ENCODE data around the gene SLC15A5. TPM values are rescaled to one million over a fixed set of nuclear protein-coding genes. Genes with fewer than 3 reads are reported as not detected.

Gene SLC15A5
- total RNA-seq, 1 donor from 2014 or later: not detected

GRCh38 chr12:16163146-16163545 is 114.3 kb downstream of the SLC15A5 start:
- no peak for TF ChIP-seq CTCF (conservative IDR thresholded peaks at IDR 0.05)
- Mint-ChIP-seq H3K4me1 (no peaks in the 10 kb centered on the region), H3K27me3 (ENCODE audit: low read depth) (no peaks in the 10 kb centered on the region), H3K9me3 (no peaks in the 10 kb centered on the region), H3K36me3 (ENCODE audit: low read depth) (no peaks in the 10 kb centered on the region), H3K4me3 (no peak overlapping the region), H3K27ac (ENCODE audit: unreplicated experiment) (no peak overlapping the region)
- DNase-seq (ENCODE audit: low read depth, low spot score): no peak

GRCh38 chr12:16159571-16159970 is 117.9 kb downstream of the SLC15A5 start:
- Mint-ChIP-seq H3K4me1 (no peaks in the 10 kb centered on the region), H3K27me3 (ENCODE audit: low read depth) (no peaks in the 10 kb centered on the region), H3K4me3 (no peak overlapping the region), H3K9me3 (peaks cover 2% of the 10 kb centered on the region), H3K36me3 (ENCODE audit: low read depth) (no peaks in the 10 kb centered on the region), H3K27ac (ENCODE audit: unreplicated experiment) (no peak overlapping the region)
- no peak for DNase-seq (ENCODE audit: low read depth, low spot score)
- TF ChIP-seq CTCF (conservative IDR thresholded peaks at IDR 0.05): no peak

GRCh38 chr12:16158050-16158449 is 119.4 kb downstream of the SLC15A5 start:
- H3K9me3 Mint-ChIP-seq: peaks cover 2% of the 10 kb centered on the region
- H3K4me1 Mint-ChIP-seq: no peaks in the 10 kb centered on the region
- no peaks in the 10 kb centered on the region for H3K36me3 Mint-ChIP-seq (ENCODE audit: low read depth)
- DNase-seq (ENCODE audit: low read depth, low spot score): no peak
- no peak for TF ChIP-seq CTCF (conservative IDR thresholded peaks at IDR 0.05)
- no peak overlapping the region for H3K27ac Mint-ChIP-seq (ENCODE audit: unreplicated experiment)
- no peaks in the 10 kb centered on the region for H3K27me3 Mint-ChIP-seq (ENCODE audit: low read depth)
- H3K4me3 Mint-ChIP-seq: no peak overlapping the region

DNA sequence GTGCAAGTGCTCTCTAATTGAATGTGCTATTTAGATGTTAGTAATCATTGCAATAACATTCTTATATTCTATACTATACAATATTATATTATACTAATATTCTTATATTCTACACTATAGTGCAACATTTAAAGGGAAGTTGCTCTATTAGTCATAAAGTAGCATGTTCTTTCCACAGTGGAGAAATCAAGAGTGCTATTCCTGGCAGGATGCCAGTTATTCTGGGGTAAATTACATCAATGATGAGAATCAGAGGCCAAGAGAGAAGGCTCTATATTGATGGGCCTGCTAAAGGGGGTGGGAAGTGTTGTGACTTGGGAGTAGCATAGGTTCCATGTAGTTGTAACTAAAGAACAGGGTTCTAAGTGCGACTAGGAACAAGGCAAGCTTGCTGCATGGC is 121.5 kb downstream of the SLC15A5 start:
- Mint-ChIP-seq H3K9me3 (peaks cover 2% of the 10 kb centered on the region), H3K27me3 (ENCODE audit: low read depth) (no peaks in the 10 kb centered on the region), H3K4me3 (no peak overlapping the region), H3K27ac (ENCODE audit: unreplicated experiment) (no peak overlapping the region), H3K4me1 (no peaks in the 10 kb centered on the region), H3K36me3 (ENCODE audit: low read depth) (no peaks in the 10 kb centered on the region)
- DNase-seq (ENCODE audit: low read depth, low spot score): no peak
- TF ChIP-seq CTCF (conservative IDR thresholded peaks at IDR 0.05): no peak

DNA sequence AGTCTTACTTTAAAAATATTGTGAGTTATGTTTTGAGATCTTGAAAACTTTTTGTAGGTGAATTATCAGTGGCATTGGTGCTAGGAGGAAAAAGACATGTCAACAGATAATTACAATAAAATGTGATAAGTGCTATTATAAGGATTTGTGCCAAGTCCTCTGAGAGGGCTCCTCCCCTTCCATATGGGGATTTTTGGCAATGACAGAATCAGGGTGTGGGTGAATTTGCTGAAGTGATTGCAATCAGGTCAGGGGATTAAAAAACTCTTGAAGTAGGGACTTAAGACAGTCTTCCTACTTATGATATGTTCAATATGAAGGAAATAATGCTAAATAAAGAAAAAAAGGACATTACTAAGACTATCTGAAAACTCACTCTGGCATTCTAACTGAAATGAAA is 122.5 kb downstream of the SLC15A5 start:
- no peak overlapping the region for H3K4me3 Mint-ChIP-seq
- no peaks in the 10 kb centered on the region for H3K36me3 Mint-ChIP-seq (ENCODE audit: low read depth)
- H3K27ac Mint-ChIP-seq (ENCODE audit: unreplicated experiment): no peak overlapping the region
- DNase-seq (ENCODE audit: low read depth, low spot score): no peak
- H3K9me3 Mint-ChIP-seq: peaks cover 2% of the 10 kb centered on the region
- TF ChIP-seq CTCF (conservative IDR thresholded peaks at IDR 0.05): no peak
- no peaks in the 10 kb centered on the region for H3K27me3 Mint-ChIP-seq (ENCODE audit: low read depth)
- H3K4me1 Mint-ChIP-seq: no peaks in the 10 kb centered on the region
